Measurements from ENCODE around the gene HECW1. TPM values are rescaled to one million over a fixed set of nuclear protein-coding genes. Genes with fewer than 3 reads are reported as not detected.

The HECW1 gene
- total RNA-seq, 1 experiment from 2014 or later, result 19.1 TPM

DNA sequence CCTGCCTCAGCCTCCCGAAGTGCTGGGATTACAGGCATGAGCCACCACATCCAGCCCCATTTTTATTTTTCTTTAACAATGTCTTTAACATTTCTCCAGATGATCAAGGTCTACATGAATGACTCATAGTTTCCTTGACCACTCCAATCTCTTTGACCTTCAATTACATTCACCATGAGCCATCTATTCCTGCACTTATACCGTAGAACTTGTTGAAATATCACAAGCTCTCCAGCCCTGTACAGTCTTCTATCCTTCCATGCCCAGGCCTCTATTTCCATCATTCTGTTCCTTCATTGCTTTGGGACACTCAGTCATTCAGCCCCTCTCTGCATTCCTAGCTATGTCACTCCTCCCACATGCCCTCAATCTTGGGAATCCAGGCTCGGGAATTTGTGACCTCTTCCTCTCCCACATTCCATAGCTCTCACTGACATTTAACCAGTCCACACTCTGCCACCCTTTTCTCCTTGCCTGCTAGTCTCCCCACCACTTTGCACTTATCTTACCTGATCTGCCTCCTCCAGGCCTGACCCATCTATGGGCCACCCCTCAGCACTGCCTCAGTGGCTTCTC is 318.7 kb downstream of the HECW1 start:
- Histone ChIP-seq H3K4me1 (replicated peaks) (0 out of 2 replicates have a peak, but pooled peaks cover 3% of the 10 kb centered on the region), H3K9me3 (replicated peaks) (no peaks in the 10 kb centered on the region), H3K4me3 (no peak overlapping the region), H3K27ac (no peak overlapping the region), H3K36me3 (no peaks in the 10 kb centered on the region; the same call in 1 of the 2 replicates), H3K27me3 (replicated peaks) (no peaks in the 10 kb centered on the region)
- DNase-seq (ENCODE audit: low read depth in 1 of 2, low spot score in 2 of 2), result no peak

DNA sequence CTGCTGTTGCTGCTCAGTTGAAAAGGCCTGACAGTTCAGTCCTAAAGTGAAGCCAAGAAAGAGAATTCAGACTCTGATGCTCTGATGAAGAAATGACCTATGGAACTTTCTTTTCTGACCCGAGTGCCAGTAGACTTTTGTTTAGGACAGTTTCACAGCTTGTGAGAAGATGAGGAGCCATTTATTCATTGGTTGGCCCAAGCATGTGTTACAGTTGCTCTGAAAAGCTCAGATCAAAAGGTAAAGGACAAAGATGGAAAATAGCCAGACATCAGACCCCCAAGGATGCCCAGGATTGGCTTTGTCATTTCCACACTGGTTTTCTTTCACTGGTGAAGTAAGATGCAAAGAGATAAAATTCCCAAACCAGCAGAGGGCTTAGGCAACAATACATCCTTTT is 321.2 kb downstream of the HECW1 start:
- Histone ChIP-seq H3K27me3 (replicated peaks) (no peaks in the 10 kb centered on the region), H3K36me3 (no peaks in the 10 kb centered on the region; the same call in 1 of the 2 replicates), H3K4me1 (replicated peaks) (0 out of 2 replicates have a peak, but pooled peaks cover 3% of the 10 kb centered on the region), H3K9me3 (replicated peaks) (no peaks in the 10 kb centered on the region), H3K27ac (no peak overlapping the region), H3K4me3 (no peak overlapping the region)
- DNase-seq (ENCODE audit: low read depth in 1 of 2, low spot score in 2 of 2), result no peak

DNA sequence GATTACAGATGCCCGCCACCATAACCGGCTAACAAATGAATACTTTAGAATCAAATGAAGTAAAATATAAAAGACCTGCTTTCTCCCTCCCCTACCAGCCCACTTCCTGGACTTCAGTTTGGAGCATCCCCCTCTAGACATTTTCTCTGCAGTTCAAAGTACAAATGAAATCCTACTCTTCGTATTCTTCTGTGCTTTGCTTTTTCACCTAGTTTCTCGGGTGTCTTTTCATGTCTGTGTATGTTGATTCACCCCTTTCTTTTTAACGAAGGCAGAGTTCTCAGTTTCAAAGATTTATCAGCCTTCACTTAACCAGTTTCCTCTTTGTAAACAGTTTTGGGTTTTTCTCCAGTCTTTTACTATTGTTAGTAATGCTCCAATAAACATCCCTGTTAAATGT is 324.6 kb downstream of the HECW1 start:
- H3K27me3 ChIP-seq (replicated peaks), result no peaks in the 10 kb centered on the region
- H3K4me1 ChIP-seq (replicated peaks), result no peaks in the 10 kb centered on the region
- no peaks in the 10 kb centered on the region for H3K9me3 ChIP-seq (replicated peaks)
- H3K4me3 ChIP-seq, result no peak overlapping the region
- DNase-seq (ENCODE audit: low read depth in 1 of 2, low spot score in 2 of 2), result no peak
- H3K36me3 ChIP-seq, result no peaks in the 10 kb centered on the region; the same call in 1 of the 2 replicates
- H3K27ac ChIP-seq, result no peak overlapping the region

DNA sequence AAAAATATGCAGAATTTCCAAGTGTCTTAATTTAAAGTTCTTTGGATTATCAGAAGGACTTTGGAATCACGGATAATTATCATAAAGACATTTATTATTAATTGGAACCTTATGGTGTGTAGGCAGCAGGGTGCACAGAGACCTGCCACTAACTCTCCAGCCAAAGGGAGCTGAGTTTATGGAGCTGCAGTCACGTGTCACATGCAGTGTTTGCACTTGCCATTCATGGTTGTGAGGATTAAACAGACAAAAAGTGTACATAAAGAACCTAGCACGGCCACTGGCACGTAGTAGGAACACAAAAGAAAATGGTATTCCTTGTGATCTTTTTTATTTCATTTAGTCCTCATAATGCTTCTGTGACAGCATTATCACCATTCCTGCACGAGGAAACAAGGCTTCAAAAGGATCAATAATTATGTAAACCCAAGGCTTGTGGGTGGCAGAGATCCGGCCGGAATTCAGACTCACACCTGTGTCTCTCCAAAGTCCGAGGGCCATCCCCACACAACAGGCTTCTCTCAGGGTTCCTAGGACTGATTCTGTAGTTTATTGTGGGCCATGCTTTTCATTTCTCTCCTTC is 326.5 kb downstream of the HECW1 start:
- Histone ChIP-seq H3K27ac (no peak overlapping the region), H3K36me3 (no peaks in the 10 kb centered on the region; the same call in 1 of the 2 replicates), H3K4me1 (replicated peaks) (no peaks in the 10 kb centered on the region), H3K27me3 (replicated peaks) (no peaks in the 10 kb centered on the region), H3K4me3 (no peak overlapping the region), H3K9me3 (replicated peaks) (no peaks in the 10 kb centered on the region)
- no peak for DNase-seq (ENCODE audit: low read depth in 1 of 2, low spot score in 2 of 2)

DNA sequence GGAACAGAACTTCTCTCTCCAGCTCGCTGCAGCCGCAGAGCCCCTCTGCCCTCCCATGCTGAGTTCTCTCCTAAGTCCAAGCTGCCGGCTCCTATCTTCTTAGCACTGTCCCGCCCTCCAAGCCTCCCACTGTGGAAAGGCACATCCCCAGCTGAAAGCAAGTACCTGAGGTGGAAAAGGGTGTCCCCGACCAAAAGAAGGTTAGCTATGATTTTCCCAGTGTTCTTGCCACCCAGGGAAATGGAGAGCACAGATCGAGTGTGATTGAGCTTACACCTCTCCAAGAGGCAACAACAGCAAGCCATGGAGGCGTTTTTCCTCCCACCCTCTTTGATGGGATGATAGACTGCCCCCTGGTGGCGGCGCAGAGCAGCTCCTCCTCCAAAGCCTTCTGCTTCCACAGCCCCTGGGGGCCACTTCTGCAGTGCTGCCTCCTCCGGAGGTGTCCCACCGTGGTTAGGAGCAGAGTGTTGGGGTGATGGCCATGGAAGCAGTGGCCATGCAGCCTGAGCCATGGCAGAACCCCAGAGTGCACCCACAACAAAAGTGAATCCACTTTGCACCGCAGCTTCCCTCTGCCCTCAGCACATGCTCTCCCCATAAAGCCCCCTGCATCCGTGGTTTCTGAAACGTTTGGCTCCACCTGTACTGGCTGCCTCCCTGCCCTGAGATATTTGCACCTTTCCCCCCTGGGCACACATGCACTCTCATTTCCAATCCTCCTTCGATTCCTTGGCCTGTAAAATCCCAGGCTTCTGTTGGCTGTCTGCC is 327.4 kb downstream of the HECW1 start:
- no peak overlapping the region for H3K4me3 ChIP-seq
- H3K27me3 ChIP-seq (replicated peaks), result no peaks in the 10 kb centered on the region
- DNase-seq (ENCODE audit: low read depth in 1 of 2, low spot score in 2 of 2), result peak; percentile 24 to 62
- no peak overlapping the region for H3K27ac ChIP-seq
- H3K4me1 ChIP-seq (replicated peaks), result no peaks in the 10 kb centered on the region
- H3K36me3 ChIP-seq, result peaks cover 4% of the 10 kb centered on the region; the same call in 1 of the 2 replicates
- H3K9me3 ChIP-seq (replicated peaks), result no peaks in the 10 kb centered on the region

DNA sequence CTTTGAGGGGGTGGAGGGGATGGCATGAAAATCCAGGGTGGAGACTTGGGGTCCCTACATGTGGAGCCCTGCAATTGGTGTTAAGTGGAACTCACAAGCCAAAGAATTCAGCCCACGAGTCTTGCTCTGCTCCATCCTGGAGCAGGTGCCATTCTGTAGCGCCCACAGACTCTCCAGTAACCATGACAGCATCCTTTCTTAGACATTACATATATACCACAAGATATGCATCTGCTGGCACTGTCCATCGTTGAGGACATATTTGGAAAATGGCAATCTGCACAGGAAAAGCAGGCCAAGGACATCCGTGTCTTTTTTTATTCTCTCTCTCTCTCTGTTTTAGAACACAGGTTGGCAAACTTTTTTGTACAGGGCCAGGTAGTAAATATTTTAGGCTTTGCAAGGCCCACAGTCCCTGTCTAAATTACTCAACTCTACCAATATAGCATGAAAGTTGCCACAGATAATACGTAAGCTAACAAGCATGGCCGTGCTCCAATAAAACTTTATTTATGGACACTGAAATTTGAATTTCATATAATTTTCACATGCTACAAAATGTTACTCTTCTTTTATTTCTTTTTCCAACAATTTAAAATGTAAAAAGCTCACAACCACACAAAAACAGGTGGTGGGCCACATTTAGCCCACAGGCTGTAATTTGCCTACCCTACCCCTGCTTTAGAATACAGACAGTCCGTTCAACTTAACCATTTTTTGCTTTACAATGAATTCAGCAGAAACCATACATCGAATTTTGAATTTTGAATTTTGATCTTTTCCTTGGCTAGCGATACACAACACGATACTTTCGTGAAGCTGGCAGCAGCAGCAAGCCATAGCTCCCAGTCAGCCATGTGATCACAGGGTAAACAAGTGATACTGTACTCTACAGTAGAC is 329.0 kb downstream of the HECW1 start:
- no peaks in the 10 kb centered on the region for H3K9me3 ChIP-seq (replicated peaks)
- H3K4me3 ChIP-seq, result no peak overlapping the region
- no peaks in the 10 kb centered on the region for H3K27me3 ChIP-seq (replicated peaks)
- no peaks in the 10 kb centered on the region for H3K4me1 ChIP-seq (replicated peaks)
- H3K27ac ChIP-seq, result no peak overlapping the region
- no peak for DNase-seq (ENCODE audit: low read depth in 1 of 2, low spot score in 2 of 2)
- peaks cover 4% of the 10 kb centered on the region; the same call in 1 of the 2 replicates for H3K36me3 ChIP-seq

DNA sequence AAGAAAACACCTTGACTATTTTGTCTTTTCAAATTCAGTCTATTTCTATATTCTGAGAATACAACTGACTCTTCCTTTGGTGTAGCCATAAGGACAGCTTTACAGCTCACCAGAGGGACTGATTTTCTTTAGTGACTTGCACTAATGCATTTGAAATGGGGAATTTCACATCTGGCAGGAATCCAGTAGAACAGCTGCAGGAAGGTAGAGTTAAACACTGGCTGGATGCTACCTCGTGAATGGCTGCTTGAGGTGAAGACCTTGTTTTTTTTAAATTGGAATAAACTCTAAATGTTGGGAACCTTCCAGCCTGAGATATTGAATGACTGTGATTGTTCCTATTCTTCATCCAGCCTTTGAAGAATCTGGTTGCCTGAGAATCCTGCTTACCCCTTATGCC is 330.9 kb downstream of the HECW1 start:
- Histone ChIP-seq H3K4me3 (no peak overlapping the region), H3K27ac (no peak overlapping the region), H3K27me3 (replicated peaks) (no peaks in the 10 kb centered on the region), H3K36me3 (peaks cover 4% of the 10 kb centered on the region; the same call in 1 of the 2 replicates), H3K9me3 (replicated peaks) (no peaks in the 10 kb centered on the region), H3K4me1 (replicated peaks) (no peaks in the 10 kb centered on the region)
- DNase-seq (ENCODE audit: low read depth in 1 of 2, low spot score in 2 of 2), result no peak

DNA sequence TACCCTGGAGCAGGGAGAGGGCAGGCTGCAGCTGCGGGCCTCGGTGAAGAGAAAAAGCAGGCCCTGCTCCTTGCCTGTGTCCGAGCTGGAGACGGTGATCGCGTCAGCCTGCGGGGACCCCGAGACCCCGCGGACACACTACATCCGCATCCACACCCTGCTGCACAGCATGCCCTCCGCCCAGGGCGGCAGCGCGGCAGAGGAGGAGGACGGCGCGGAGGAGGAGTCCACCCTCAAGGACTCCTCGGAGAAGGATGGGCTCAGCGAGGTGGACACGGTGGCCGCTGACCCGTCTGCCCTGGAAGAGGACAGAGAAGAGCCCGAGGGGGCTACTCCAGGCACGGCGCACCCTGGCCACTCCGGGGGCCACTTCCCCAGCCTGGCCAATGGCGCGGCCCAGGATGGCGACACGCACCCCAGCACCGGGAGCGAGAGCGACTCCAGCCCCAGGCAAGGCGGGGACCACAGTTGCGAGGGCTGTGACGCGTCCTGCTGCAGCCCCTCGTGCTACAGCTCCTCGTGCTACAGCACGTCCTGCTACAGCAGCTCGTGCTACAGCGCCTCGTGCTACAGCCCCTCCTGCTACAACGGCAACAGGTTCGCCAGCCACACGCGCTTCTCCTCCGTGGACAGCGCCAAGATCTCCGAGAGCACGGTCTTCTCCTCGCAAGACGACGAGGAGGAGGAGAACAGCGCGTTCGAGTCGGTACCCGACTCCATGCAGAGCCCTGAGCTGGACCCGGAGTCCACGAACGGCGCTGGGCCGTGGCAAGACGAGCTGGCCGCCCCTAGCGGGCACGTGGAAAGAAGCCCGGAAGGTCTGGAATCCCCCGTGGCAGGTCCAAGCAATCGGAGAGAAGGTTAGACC is 332.5 kb downstream of the HECW1 start:
- no peak overlapping the region for H3K4me3 ChIP-seq
- H3K27me3 ChIP-seq (replicated peaks), result no peaks in the 10 kb centered on the region
- H3K4me1 ChIP-seq (replicated peaks), result no peaks in the 10 kb centered on the region
- H3K9me3 ChIP-seq (replicated peaks), result no peaks in the 10 kb centered on the region
- no peak for DNase-seq (ENCODE audit: low read depth in 1 of 2, low spot score in 2 of 2)
- no peak overlapping the region for H3K27ac ChIP-seq
- H3K36me3 ChIP-seq, result peaks cover 4% of the 10 kb centered on the region; the same call in 1 of the 2 replicates

DNA sequence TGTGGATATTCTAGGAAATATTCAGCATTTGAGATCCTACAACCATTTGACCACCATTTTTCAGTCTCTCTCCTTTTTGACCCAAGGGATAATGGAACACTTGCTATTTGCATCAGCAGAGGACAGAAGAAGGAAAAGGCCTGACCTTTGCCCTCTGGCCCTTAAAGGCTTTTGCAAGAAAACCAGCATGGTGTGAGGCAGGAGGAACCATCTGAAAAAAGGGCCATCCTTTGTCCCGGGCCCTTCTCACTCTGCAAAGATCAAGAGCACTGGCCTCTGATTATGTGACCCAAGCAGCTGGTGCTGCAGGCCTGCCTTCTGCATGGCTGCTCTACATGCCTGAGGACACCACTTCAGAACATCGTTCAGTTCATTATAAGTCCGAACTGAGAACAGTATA is 337.1 kb downstream of the HECW1 start:
- DNase-seq (ENCODE audit: low read depth in 1 of 2, low spot score in 2 of 2), result no peak
- Histone ChIP-seq H3K36me3 (no peaks in the 10 kb centered on the region; the same call in 1 of the 2 replicates), H3K4me3 (no peak overlapping the region), H3K27ac (no peak overlapping the region), H3K9me3 (replicated peaks) (no peaks in the 10 kb centered on the region), H3K4me1 (replicated peaks) (no peaks in the 10 kb centered on the region), H3K27me3 (replicated peaks) (no peaks in the 10 kb centered on the region)

DNA sequence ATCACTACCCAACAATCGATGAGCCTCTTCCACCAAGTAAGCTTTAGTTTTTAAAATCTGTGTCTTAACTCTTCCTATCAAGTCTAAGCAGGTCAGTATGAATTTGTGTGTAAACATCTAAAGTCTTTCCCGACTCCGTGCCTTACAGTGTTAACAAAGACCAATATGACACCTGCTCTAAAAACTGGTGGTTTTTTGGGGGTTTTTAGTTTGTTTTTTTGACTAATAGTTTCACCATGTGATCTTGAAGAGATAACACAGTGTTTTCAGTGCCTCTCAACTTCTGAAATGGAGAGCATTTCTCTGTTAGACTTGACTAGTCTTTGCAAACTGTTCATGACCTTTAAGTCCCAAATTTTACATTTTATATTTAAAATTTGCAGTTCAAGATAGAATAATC is 338.4 kb downstream of the HECW1 start:
- H3K27me3 ChIP-seq (replicated peaks), result no peaks in the 10 kb centered on the region

DNA sequence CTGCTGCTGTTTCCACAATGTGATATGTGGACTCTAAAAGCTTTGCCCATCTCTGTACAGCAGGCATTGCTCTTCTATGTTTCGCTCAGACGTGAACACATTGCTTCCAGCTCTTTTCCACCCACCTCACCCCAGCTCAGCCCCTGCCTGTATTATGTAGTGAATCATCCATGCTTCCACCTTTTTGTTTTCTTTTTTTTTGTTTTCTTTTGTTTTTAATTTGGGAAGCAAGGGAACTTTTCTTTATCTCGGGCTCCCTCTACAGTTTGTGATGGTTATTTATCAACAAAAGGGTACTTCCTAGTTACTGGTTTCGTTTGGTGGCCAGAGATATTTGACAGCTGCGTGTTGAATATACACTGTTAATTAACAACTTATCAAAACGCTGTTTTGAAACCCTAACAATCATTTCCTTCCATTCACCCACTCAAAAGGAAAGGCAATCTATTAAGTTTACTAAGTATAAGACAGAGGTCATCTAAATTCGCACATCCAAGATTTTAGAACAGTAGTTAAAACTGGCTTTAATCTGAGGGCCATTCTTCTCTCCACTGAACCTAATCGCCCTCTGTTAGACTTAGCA is 342.6 kb downstream of the HECW1 start:
- Histone ChIP-seq H3K9me3 (replicated peaks) (no peaks in the 10 kb centered on the region), H3K4me3 (no peak overlapping the region), H3K27me3 (replicated peaks) (no peaks in the 10 kb centered on the region), H3K27ac (no peak overlapping the region), H3K4me1 (replicated peaks) (peaks cover 3% of the 10 kb centered on the region; the same call in 1 of the 2 replicates), H3K36me3 (no peaks in the 10 kb centered on the region)
- DNase-seq (ENCODE audit: low read depth in 1 of 2, low spot score in 2 of 2), result peak in 1 of 2 experiments; percentile 61

More for the DNA sequence above, 338.4 kb downstream of the HECW1 start:
- no peak overlapping the region for H3K4me3 ChIP-seq
- H3K36me3 ChIP-seq, result no peaks in the 10 kb centered on the region
- H3K4me1 ChIP-seq (replicated peaks), result peaks cover 3% of the 10 kb centered on the region; the same call in 1 of the 2 replicates
- H3K9me3 ChIP-seq (replicated peaks), result no peaks in the 10 kb centered on the region
- no peak for DNase-seq (ENCODE audit: low read depth in 1 of 2, low spot score in 2 of 2)
- H3K27ac ChIP-seq, result no peak overlapping the region

DNA sequence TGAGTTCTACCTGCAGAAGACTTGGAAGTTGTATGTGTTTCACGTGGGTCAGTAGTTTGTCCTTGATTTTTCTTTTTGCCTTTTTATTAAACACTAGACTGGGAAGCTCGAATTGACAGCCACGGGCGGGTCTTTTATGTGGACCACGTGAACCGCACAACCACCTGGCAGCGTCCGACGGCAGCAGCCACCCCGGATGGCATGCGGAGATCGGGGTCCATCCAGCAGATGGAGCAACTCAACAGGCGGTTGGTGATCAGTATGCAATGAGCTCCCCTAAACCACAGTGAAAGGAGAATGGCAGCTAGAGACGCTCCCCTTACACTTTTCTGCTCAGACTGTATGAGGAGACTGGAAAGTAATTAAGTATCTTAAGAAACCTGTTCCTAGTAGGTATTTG is 343.8 kb downstream of the HECW1 start:
- no peak for DNase-seq (ENCODE audit: low read depth in 1 of 2, low spot score in 2 of 2)
- no peaks in the 10 kb centered on the region for H3K9me3 ChIP-seq (replicated peaks)
- no peaks in the 10 kb centered on the region for H3K27me3 ChIP-seq (replicated peaks)
- H3K4me3 ChIP-seq, result no peak overlapping the region
- no peak overlapping the region for H3K27ac ChIP-seq
- no peaks in the 10 kb centered on the region for H3K36me3 ChIP-seq
- H3K4me1 ChIP-seq (replicated peaks), result peaks cover 3% of the 10 kb centered on the region; the same call in 1 of the 2 replicates
